Ovary (tissue), 3 donors: ENCODE measurements around the gene MORN1.

Experiments
- EP300 ChIP-seq: sonication (generic); formaldehyde crosslinking; IDR thresholded peaks from one replicate; pipeline ENCODE4 v1.6.1; 2017; ENCODE audit warnings: antibody characterized with exemption
- POLR2A ChIP-seq: fragments of 450-650 bp; IDR thresholded peaks from one replicate; pipeline ENCODE4 v1.6.1; 2017; ENCODE audit warnings: antibody characterized with exemption, mild to moderate bottlenecking, moderate library complexity
- TF ChIP-seq, protein P1 (sequence below), 3 donors: fragments of 450-650 bp in 2 of 3; fragments of 200-600 bp in 1 of 3; IDR thresholded peaks; one replicate each; pipeline versions ENCODE4 v1.5.1 to v1.8.0; 2016 to 2022; ENCODE audit warnings: antibody characterized with exemption in 3 of 3, mild to moderate bottlenecking in 1 of 3
- donor health status: DM: no; HTN: no; CAD: no.

DNA sequence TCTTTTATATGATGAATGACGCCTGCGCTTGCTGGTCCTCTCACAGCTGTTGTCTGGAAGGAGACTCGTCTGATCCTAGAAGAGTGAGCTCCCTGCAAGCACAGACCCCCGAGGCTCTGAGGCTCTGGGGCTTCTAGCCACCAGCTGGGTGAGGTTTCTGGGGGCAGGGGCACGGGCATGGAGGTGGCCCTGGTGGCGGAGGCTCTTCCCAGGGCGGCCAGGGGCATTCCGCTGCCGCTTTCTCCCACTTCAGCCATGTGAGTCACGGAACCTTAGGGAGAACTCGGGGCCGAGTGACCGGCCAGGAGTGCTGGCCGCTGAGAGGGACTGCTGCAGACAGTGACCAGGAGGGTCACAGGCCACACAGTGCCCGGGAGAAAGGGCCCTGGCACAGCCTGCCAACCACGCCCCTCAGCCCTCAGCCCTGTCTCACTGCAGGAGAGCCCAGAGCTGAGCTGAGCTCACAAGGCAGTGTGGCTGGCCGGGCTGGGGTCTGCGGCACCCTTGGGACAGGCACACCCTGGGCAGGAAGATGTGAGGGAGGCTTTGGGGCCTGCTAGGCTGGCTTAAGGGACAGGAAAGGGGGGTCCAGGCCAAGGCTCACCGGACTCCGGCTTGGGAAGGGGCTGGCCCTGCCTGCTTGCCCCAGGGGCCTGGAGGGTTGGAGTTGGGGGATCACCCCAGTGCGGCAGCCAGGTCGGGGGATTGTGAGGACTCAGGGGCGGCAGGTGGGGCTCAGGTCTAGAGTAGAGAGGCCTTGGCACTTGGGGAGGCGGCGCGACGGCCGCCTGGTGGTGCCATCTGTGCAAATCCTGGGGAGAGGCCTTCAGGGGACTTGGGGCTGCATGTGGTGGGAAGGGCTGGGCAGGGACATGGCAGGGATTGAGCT lies 35.7 kb downstream of the MORN1 start:
- TF ChIP-seq, protein P1, sequence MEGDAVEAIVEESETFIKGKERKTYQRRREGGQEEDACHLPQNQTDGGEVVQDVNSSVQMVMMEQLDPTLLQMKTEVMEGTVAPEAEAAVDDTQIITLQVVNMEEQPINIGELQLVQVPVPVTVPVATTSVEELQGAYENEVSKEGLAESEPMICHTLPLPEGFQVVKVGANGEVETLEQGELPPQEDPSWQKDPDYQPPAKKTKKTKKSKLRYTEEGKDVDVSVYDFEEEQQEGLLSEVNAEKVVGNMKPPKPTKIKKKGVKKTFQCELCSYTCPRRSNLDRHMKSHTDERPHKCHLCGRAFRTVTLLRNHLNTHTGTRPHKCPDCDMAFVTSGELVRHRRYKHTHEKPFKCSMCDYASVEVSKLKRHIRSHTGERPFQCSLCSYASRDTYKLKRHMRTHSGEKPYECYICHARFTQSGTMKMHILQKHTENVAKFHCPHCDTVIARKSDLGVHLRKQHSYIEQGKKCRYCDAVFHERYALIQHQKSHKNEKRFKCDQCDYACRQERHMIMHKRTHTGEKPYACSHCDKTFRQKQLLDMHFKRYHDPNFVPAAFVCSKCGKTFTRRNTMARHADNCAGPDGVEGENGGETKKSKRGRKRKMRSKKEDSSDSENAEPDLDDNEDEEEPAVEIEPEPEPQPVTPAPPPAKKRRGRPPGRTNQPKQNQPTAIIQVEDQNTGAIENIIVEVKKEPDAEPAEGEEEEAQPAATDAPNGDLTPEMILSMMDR (IDR thresholded peaks at IDR 0.05), result no peak
- TF ChIP-seq POLR2A (no peak), EP300 (no peak)
